A549 (cell line): Measurements from ENCODE around the gene MYEF2.

Experiments used
- CBX2 ChIP-seq: fragments of 200-600 bp; sonication (generic); IDR thresholded peaks from 2 replicates; pipeline ENCODE4 v1.6.1; 2016; ENCODE audit warnings: low read depth, mild to moderate bottlenecking, borderline replicate concordance
- EHMT2 ChIP-seq: fragments of 200-600 bp; sonication (generic); IDR thresholded peaks from 2 replicates; pipeline ENCODE4 v1.6.1; 2016; ENCODE audit warnings: antibody characterized with exemption, low read depth, mild to moderate bottlenecking, moderate library complexity
- FOXS1 ChIP-seq: fragments of 250-450 bp; sonication (Bioruptor Pico); IDR thresholded peaks from 2 replicates; pipeline ENCODE4 v1.5.0; 2020; ENCODE audit warnings: mild to moderate bottlenecking, moderate library complexity
- HDAC2 ChIP-seq: fragments of 200-600 bp; sonication (generic); IDR thresholded peaks from 2 replicates; pipeline ENCODE4 v1.6.1; 2016
- MAZ ChIP-seq: fragments of 150-350 bp; IDR thresholded peaks from 2 replicates; pipeline ENCODE4 v1.6.1; 2014; ENCODE audit warnings: antibody characterized with exemption, low read depth, low read length, borderline replicate concordance
- POLR2A ChIP-seq: IDR thresholded peaks from 2 replicates; pipeline ENCODE4 v1.6.1; 2012; ENCODE audit warnings: mild to moderate bottlenecking, low read length
- ZFP36 ChIP-seq: fragments of 450-650 bp; IDR thresholded peaks from 2 replicates; pipeline ENCODE4 v1.6.1; 2014; ENCODE audit warnings: borderline replicate concordance; ENCODE audit not compliant: partially characterized antibody
- TF ChIP-seq, protein P1 (sequence below): fragments of >200 bp; sonication (Bioruptor Twin); formaldehyde crosslinking; IDR thresholded peaks from 3 replicates; pipeline ENCODE4 v1.5.1; 2016
- TF ChIP-seq, protein P2 (sequence below): fragments of 450-650 bp; IDR thresholded peaks from 2 replicates; pipeline ENCODE4 v1.6.1; 2014; ENCODE audit warnings: antibody characterized with exemption

DNA sequence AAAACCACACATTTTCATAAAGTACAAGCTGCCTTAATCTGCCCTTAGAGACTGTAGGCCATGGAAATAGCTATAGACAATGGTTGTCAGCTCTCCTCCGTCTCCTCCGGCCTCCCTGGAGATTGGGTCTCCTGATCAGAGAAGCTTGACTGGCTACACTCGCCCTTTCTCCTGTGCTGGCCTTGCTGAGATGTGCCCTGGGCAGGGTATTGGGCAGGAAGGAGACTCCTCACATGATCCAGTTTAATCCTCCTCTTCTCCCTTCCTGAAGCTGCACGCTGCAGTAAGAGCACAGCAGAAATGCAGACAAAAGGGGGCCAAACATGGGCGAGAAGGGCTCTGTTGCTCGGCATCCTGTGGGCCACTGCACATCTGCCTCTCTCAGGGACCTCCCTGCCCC, 57.4 kb downstream of the MYEF2 start, which contains the start of gene SLC24A5:
- TF ChIP-seq, protein P1, sequence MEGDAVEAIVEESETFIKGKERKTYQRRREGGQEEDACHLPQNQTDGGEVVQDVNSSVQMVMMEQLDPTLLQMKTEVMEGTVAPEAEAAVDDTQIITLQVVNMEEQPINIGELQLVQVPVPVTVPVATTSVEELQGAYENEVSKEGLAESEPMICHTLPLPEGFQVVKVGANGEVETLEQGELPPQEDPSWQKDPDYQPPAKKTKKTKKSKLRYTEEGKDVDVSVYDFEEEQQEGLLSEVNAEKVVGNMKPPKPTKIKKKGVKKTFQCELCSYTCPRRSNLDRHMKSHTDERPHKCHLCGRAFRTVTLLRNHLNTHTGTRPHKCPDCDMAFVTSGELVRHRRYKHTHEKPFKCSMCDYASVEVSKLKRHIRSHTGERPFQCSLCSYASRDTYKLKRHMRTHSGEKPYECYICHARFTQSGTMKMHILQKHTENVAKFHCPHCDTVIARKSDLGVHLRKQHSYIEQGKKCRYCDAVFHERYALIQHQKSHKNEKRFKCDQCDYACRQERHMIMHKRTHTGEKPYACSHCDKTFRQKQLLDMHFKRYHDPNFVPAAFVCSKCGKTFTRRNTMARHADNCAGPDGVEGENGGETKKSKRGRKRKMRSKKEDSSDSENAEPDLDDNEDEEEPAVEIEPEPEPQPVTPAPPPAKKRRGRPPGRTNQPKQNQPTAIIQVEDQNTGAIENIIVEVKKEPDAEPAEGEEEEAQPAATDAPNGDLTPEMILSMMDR = no peak
- TF ChIP-seq EHMT2 (no peak), HDAC2 (no peak), POLR2A (no peak), MAZ (no peak), ZFP36 (no peak), FOXS1 (CRISPR knock-in tag) (no peak), CBX2 (no peak)
- TF ChIP-seq, protein P2, sequence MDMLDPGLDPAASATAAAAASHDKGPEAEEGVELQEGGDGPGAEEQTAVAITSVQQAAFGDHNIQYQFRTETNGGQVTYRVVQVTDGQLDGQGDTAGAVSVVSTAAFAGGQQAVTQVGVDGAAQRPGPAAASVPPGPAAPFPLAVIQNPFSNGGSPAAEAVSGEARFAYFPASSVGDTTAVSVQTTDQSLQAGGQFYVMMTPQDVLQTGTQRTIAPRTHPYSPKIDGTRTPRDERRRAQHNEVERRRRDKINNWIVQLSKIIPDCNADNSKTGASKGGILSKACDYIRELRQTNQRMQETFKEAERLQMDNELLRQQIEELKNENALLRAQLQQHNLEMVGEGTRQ = no peak
